Neural cell (in vitro differentiated cells): Measurements from ENCODE around the gene CTNNA1. TPM values are rescaled to one million over a fixed set of nuclear protein-coding genes. Genes with fewer than 3 reads are reported as not detected.

ENCODE experiments used
- H2AFZ ChIP-seq: fragments of 200-600, 300-800 bp; sonication (generic), shearing (Covaris generic); 2 replicates; pipeline ENCODE4 v1.6.0; 2014; ENCODE audit warnings: low read depth, mild to moderate bottlenecking, antibody characterized with exemption, low read length, moderate library complexity
- H3F3A ChIP-seq: fragments of 200-600 bp; shearing (Covaris generic); 2 replicates; pipeline ENCODE4 v1.6.1; 2016; ENCODE audit warnings: mild to moderate bottlenecking, moderate library complexity, mixed read lengths, antibody characterized with exemption, low read length; ENCODE audit not compliant: insufficient read depth, poor library complexity, severe bottlenecking
- H3K27ac ChIP-seq: fragments of 200-600, 300-800 bp; sonication (generic), shearing (Covaris generic); 2 replicates; pipeline ENCODE4 v1.5.1; 2014; ENCODE audit warnings: mild to moderate bottlenecking, low read length, moderate library complexity
- H3K27me3 ChIP-seq: fragments of 300-800, 200-600 bp; sonication (generic), shearing (Covaris generic); 2 replicates; pipeline ENCODE4 v1.6.0; 2014; ENCODE audit warnings: mild to moderate bottlenecking, low read depth, low read length, moderate library complexity; ENCODE audit not compliant: insufficient read depth
- H3K36me3 ChIP-seq: fragments of 300-800, 200-600 bp; sonication (generic), shearing (Covaris generic); 2 replicates; pipeline ENCODE4 v1.5.1; 2014; ENCODE audit warnings: mild to moderate bottlenecking, antibody characterized with exemption, low read length, moderate library complexity; ENCODE audit not compliant: insufficient read depth
- H3K4me2 ChIP-seq: fragments of 300-800, 200-600 bp; sonication (generic), shearing (Covaris generic); 2 replicates; pipeline ENCODE4 v1.6.0; 2014; ENCODE audit warnings: mild to moderate bottlenecking, low read length
- H3K4me3 ChIP-seq: fragments of 300-800, 200-600 bp; sonication (generic), shearing (Covaris generic); 2 replicates; pipeline ENCODE4 v1.5.1; 2014; ENCODE audit warnings: mild to moderate bottlenecking, low read length, moderate library complexity
- H3K79me2 ChIP-seq: fragments of 200-600 bp; shearing (Covaris generic); replicated peaks from 2 replicates; pipeline ENCODE4 v1.6.0; 2014; ENCODE audit warnings: mild to moderate bottlenecking, low read length, moderate library complexity; ENCODE audit not compliant: insufficient read depth
- H3K9ac ChIP-seq: fragments of 300-800, 200-600 bp; sonication (generic), shearing (Covaris generic); 2 replicates; pipeline ENCODE4 v1.6.1; 2016; ENCODE audit warnings: mild to moderate bottlenecking, low read length, mixed read lengths
- H3K9me2 ChIP-seq: fragments of 200-600 bp; shearing (Covaris generic); 2 replicates; pipeline ENCODE4 v1.6.1; 2016; ENCODE audit warnings: mild to moderate bottlenecking, low read length, mixed read lengths; ENCODE audit not compliant: insufficient read depth
- H3K9me3 ChIP-seq: fragments of 200-600, 300-800 bp; sonication (generic), shearing (Covaris generic); 2 replicates; pipeline ENCODE4 v1.6.1; 2016; ENCODE audit warnings: mild to moderate bottlenecking, mixed run types, low read length, moderate library complexity, mixed read lengths
- H4K20me1 ChIP-seq: fragments of 200-600 bp; shearing (Covaris generic); 2 replicates; pipeline ENCODE4 v1.6.1; 2016; ENCODE audit warnings: mild to moderate bottlenecking, mixed run types; ENCODE audit not compliant: insufficient read depth
- CTCF ChIP-seq: fragments of 450-650 bp; IDR thresholded peaks from 2 replicates; pipeline ENCODE4 v1.5.1; 2014; ENCODE audit warnings: antibody characterized with exemption, mild to moderate bottlenecking, moderate library complexity; ENCODE audit not compliant: poor library complexity, severe bottlenecking
- EP300 ChIP-seq: fragments of 450-650 bp; conservative IDR thresholded peaks from 2 replicates; pipeline ENCODE4 v1.6.1; 2014; ENCODE audit warnings: antibody characterized with exemption, mild to moderate bottlenecking, moderate library complexity; ENCODE audit not compliant: poor library complexity, severe bottlenecking
- EZH2 ChIP-seq: fragments of 200-600, 300-800 bp; shearing (Covaris generic), sonication (generic); IDR thresholded peaks from 2 replicates; pipeline ENCODE4 v1.6.1; 2014; ENCODE audit warnings: antibody characterized with exemption, low read length, borderline replicate concordance, mild to moderate bottlenecking; ENCODE audit not compliant: insufficient read depth, poor library complexity, severe bottlenecking
- MXI1 ChIP-seq: fragments of 450-650 bp; conservative IDR thresholded peaks from 2 replicates; pipeline ENCODE4 v1.6.1; 2014; ENCODE audit warnings: antibody characterized with exemption, mild to moderate bottlenecking; ENCODE audit not compliant: poor library complexity, severe bottlenecking
- POLR2AphosphoS5 ChIP-seq: IDR thresholded peaks from 2 replicates; pipeline ENCODE4 v1.6.1; 2012
- RAD21 ChIP-seq: fragments of 450-650 bp; conservative IDR thresholded peaks from 2 replicates; pipeline ENCODE4 v1.6.1; 2014; ENCODE audit warnings: antibody characterized with exemption, mild to moderate bottlenecking, moderate library complexity
- REST ChIP-seq: IDR thresholded peaks from 2 replicates; pipeline ENCODE4 v1.6.1; 2012; ENCODE audit warnings: borderline replicate concordance
- SMC3 ChIP-seq: fragments of 450-650 bp; conservative IDR thresholded peaks from 2 replicates; pipeline ENCODE4 v1.6.1; 2014; ENCODE audit warnings: antibody characterized with exemption, mild to moderate bottlenecking, moderate library complexity; ENCODE audit not compliant: poor library complexity
- TAF1 ChIP-seq: IDR thresholded peaks from 2 replicates; pipeline ENCODE4 v1.6.1; 2012; ENCODE audit warnings: low read depth
- polyA plus RNA-seq: library from polyadenylated mRNA; depleted of rRNA; stranded (reverse); fragments of >200 nt; gene quantifications from 2 replicates; pipeline ENCODE4 v1.2.3, GENCODE V29; 2014

The CTNNA1 gene
- polyA plus RNA-seq, 1 donor from 2014 or later, result 87.9 TPM

DNA sequence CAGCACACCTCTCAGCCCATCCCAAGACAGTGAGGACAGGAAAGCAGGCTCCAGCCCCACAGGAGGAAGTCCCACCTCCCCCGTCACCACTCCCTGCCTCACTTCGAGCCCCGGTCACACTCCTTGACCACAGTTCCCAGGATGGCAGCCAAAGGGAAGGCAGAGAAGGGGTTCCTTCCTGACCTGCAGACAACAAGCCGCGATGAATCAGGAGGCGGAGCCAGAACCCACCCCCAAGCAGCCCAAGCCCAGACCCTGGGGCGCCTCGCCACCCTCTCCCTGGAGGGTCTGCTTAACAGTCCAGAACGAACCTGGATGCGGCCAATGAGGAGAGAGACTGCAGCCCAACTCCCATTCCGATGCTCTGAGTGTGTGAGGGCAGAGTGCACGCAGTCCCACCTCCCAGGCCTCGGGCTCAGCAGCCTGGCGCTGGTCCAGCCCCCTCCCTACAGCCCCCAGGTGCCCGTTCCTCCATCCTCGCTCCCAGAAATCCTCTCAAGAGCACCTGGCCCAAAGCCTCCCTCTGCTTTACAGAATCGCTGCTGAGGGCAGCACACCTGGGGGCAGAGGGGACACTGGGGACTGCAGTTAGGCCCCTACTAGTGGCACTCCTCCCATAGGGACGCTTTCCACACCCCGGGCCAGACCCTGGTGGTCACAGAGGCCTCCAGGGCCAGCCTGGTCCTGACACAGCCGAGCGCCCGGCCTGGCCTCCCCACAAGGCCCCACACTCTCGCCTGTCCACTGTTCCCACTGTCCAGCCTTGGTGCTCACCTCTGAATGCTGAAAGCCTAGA lies 191.5 kb downstream of the CTNNA1 start:
- Histone ChIP-seq H3K4me2 (no peak overlapping the region), H3K27ac (no peak overlapping the region)
- TF ChIP-seq CTCF, result no peak
- TF ChIP-seq REST, result no peak
- no peak for TF ChIP-seq RAD21
- TF ChIP-seq EZH2, result no peak
- TF ChIP-seq EP300, result no peak
- no peak for TF ChIP-seq POLR2AphosphoS5
- TF ChIP-seq TAF1, result no peak
- no peak for TF ChIP-seq SMC3
- no peak for TF ChIP-seq MXI1

GRCh38 chr5:138945421-138946240 lies 192.4 kb downstream of the CTNNA1 start:
- no peaks in the 10 kb centered on the region for H3K36me3 ChIP-seq
- TF ChIP-seq MXI1 (no peak), TAF1 (no peak), CTCF (peak; percentile 7)
- no peak overlapping the region for H3K4me2 ChIP-seq
- no peak overlapping the region for H3K4me3 ChIP-seq
- no peaks in the 10 kb centered on the region for H3K9me3 ChIP-seq
- H2AFZ ChIP-seq, result no peak overlapping the region
- peak overlapping the region; percentile 26 for H3K9ac ChIP-seq
- H3K27ac ChIP-seq, result no peak overlapping the region
- H3K9me2 ChIP-seq, result no peaks in the 10 kb centered on the region
- no peaks in the 10 kb centered on the region for H3F3A ChIP-seq
- no peaks in the 10 kb centered on the region for H3K79me2 ChIP-seq
- no peaks in the 10 kb centered on the region for H3K27me3 ChIP-seq
- no peaks in the 10 kb centered on the region for H4K20me1 ChIP-seq

More for the DNA sequence above, 191.5 kb downstream of the CTNNA1 start:
- no peak overlapping the region for H3K9ac ChIP-seq
- H3K79me2 ChIP-seq, result no peaks in the 10 kb centered on the region
- no peak overlapping the region for H3K4me3 ChIP-seq
- H3K9me2 ChIP-seq, result no peaks in the 10 kb centered on the region
- H3K9me3 ChIP-seq, result no peaks in the 10 kb centered on the region
- no peaks in the 10 kb centered on the region for H3K27me3 ChIP-seq
- no peaks in the 10 kb centered on the region for H3F3A ChIP-seq
- no peaks in the 10 kb centered on the region for H3K36me3 ChIP-seq
- no peak overlapping the region for H2AFZ ChIP-seq
- H4K20me1 ChIP-seq, result no peaks in the 10 kb centered on the region
